Body of pancreas (tissue), 4 donors: ENCODE measurements around the gene GINS1. TPM values are rescaled to one million over a fixed set of nuclear protein-coding genes. Genes with fewer than 3 reads are reported as not detected.
"Not testable (repeated sequence)": the region's sequence is repeated elsewhere in the genome, so short reads cannot be mapped to it uniquely, and the experiment has no call there.

Source experiments
- ATAC-seq: fragments of 150-250 bp; one replicate; pipeline ENCODE4 v1.9.1; 2016
- DNase-seq, 4 donors: peaks; one replicate each; pipeline ENCODE4 v3.0.0-alpha.2; 2019
- H3K27ac ChIP-seq, 4 donors: fragments of 200-600 bp; sonication (generic); 1 replicate in 3 of 4; 2 replicates in 1 of 4; pipeline versions ENCODE4 v1.5.1 to v1.6.1; 2016 to 2019; ENCODE audit warnings: mild to moderate bottlenecking in 1 of 4, mixed read lengths in 1 of 4, moderate library complexity in 1 of 4
- H3K27me3 ChIP-seq, 2 donors: fragments of 200-600 bp; sonication (generic); one replicate each; pipeline ENCODE4 v1.6.0; 2016; ENCODE audit warnings: mild to moderate bottlenecking in 1 of 2
- H3K36me3 ChIP-seq, 2 donors: fragments of 200-600 bp; sonication (generic); replicated peaks in 1 of 2; 2 replicates each; pipeline ENCODE4 v1.5.1; 2016; ENCODE audit warnings: low read depth in 2 of 2; ENCODE audit not compliant: insufficient read depth in 1 of 2
- H3K4me1 ChIP-seq: fragments of 200-600 bp; sonication (generic); one replicate; pipeline ENCODE4 v1.6.0; 2016
- H3K4me3 ChIP-seq, 2 donors: fragments of 200-600 bp; sonication (generic); 1 replicate in 1 of 2; 2 replicates in 1 of 2; pipeline ENCODE4 v1.5.1; 2016 to 2019
- H3K9me3 ChIP-seq, 3 donors: fragments of 200-600 bp; sonication (generic); 1 replicate in 2 of 3; 2 replicates in 1 of 3; pipeline ENCODE4 v1.5.1; 2016
- POLR2A ChIP-seq, 3 donors: fragments of 450-650 bp; IDR thresholded peaks; one replicate each; pipeline ENCODE4 v1.6.1; 2016; ENCODE audit warnings: antibody characterized with exemption in 3 of 3, mild to moderate bottlenecking in 2 of 3
- WGBS, 2 donors: methylation state at CpG; one replicate each; pipeline ENCODE4 v1.1.5; 2017; 5-methylcytosine and 5-hydroxymethylcytosine counted together
- intact Hi-C: fragments of 100-400 bp; cut with DNase I; formaldehyde crosslinking; loops from one replicate; pipeline ENCODE4 v1.15.1; 2023
- total RNA-seq, 2 donors: library from RNA; depleted of rRNA; stranded (reverse); fragments of >200 nt; gene quantifications; one replicate each; pipeline ENCODE4 v1.1.0, GENCODE V29; 2016
- TF ChIP-seq, protein P1 (sequence below), 7 experiments: fragments of 450-650 bp in 4 of 7; fragments of 200-600 bp in 3 of 7; sonication (generic) in 3 of 7; IDR thresholded peaks; one replicate each; pipeline ENCODE4 v1.5.1; 2016 to 2019; ENCODE audit warnings: antibody characterized with exemption in 7 of 7

The GINS1 gene
- total RNA-seq, 2 donors from 2014 or later: 0.78 to 0.99 TPM

DNA sequence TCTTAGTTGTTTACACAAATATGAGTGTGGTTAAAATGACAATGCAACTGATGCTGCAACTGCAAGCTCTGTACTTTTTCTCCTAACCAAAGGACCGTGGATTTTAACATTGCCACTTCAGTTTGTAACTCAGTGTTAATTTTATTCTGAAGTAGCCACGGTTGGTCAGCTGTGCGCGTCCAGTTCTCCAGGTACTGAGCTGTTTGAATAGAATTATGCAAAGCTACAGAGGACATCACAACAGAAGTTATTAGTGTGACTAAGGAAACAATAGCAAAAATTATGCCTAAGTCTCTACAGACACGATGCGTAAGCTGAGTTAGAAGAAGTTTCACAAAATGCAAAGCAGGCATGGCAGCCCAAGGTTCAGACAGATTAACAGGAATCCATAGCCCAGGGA is 12.5 kb upstream of the GINS1 start:
- no peaks in the 10 kb centered on the region for H3K9me3 ChIP-seq
- TF ChIP-seq POLR2A (IDR thresholded peaks at IDR 0.05): no peak
- TF ChIP-seq, protein P1, sequence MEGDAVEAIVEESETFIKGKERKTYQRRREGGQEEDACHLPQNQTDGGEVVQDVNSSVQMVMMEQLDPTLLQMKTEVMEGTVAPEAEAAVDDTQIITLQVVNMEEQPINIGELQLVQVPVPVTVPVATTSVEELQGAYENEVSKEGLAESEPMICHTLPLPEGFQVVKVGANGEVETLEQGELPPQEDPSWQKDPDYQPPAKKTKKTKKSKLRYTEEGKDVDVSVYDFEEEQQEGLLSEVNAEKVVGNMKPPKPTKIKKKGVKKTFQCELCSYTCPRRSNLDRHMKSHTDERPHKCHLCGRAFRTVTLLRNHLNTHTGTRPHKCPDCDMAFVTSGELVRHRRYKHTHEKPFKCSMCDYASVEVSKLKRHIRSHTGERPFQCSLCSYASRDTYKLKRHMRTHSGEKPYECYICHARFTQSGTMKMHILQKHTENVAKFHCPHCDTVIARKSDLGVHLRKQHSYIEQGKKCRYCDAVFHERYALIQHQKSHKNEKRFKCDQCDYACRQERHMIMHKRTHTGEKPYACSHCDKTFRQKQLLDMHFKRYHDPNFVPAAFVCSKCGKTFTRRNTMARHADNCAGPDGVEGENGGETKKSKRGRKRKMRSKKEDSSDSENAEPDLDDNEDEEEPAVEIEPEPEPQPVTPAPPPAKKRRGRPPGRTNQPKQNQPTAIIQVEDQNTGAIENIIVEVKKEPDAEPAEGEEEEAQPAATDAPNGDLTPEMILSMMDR (IDR thresholded peaks at IDR 0.05): no peak
- intact Hi-C loops: no loop called here
- DNase-seq: no peak
- H3K4me3 ChIP-seq: no peak overlapping the region
- H3K36me3 ChIP-seq: no peaks in the 10 kb centered on the region
- no peak for ATAC-seq
- H3K27ac ChIP-seq: no peak overlapping the region
- WGBS, 2 donors: 88 to 89% methylated on average over 6 of the region's 6 CpGs
- H3K27me3 ChIP-seq: no peaks in the 10 kb centered on the region
- peaks cover 23% of the 10 kb centered on the region for H3K4me1 ChIP-seq

DNA sequence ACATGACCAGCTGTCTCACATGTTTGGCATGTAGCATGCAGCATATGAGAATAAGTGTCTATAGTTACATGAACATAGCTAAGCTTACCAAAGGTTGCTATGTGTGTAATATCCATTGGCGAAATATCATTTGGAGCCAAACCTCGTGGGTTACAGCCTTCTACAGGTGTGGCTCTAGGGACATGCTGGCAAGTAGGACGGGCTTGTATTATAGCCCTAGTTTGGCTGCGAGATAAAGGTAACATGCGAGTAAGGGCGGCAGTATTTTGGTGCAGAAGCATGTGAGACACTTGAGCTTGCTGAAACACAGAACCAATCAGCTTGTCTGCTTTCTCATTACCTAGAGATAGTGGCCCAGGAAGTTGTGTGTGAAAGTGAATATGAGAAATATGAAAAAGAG is 10.4 kb upstream of the GINS1 start:
- no peaks in the 10 kb centered on the region for H3K9me3 ChIP-seq
- intact Hi-C loops: no loop called here
- DNase-seq (no peak), ATAC-seq (no peak)
- peaks cover 16% of the 10 kb centered on the region for H3K4me1 ChIP-seq
- WGBS, 2 donors: 78 to 82% methylated on average over 6 of the region's 6 CpGs
- TF ChIP-seq, protein P1 (IDR thresholded peaks at IDR 0.05): no peak
- TF ChIP-seq POLR2A (IDR thresholded peaks at IDR 0.05): no peak
- no peaks in the 10 kb centered on the region for H3K27me3 ChIP-seq
- peak overlapping the region in 1 of 4 donors; percentile 32 for H3K27ac ChIP-seq
- no peak overlapping the region for H3K4me3 ChIP-seq
- no peaks in the 10 kb centered on the region for H3K36me3 ChIP-seq

DNA sequence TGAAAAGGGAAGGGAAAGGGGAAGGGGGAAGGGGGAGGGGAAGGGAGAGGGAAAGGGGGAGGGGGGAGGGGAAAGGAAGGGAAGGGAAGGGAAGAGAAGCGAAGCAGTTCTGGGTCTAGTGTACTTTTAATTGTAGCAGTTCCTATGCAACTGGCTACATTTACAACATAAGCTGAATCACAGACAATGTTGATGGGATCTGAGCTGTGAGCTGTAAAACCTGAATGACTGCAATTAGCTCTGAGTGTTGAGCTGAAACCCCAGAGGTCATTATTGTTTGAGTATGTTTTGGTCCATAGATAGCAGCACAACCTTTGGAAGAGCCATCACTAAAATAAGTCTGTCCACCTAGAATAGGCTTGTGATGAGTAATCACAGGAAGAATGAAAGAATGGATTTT is 9.7 kb upstream of the GINS1 start:
- Histone ChIP-seq H3K4me3 (no peak overlapping the region), H3K27me3 (no peaks in the 10 kb centered on the region), H3K27ac (peak overlapping the region in 3 of 4 donors; percentile 7 to 46 (median 43)), H3K4me1 (peaks cover 16% of the 10 kb centered on the region), H3K36me3 (no peaks in the 10 kb centered on the region), H3K9me3 (peaks cover 0 to 6% (median 0%) of the 10 kb centered on the region in 3 donors)
- intact Hi-C loops: no loop called here
- 36 to 78% methylated on average over 1 of the region's 1 CpG for WGBS, 2 donors
- no peak for TF ChIP-seq POLR2A (IDR thresholded peaks at IDR 0.05)
- TF ChIP-seq, protein P1 (IDR thresholded peaks at IDR 0.05): no peak
- DNase-seq (no peak), ATAC-seq (no peak)

DNA sequence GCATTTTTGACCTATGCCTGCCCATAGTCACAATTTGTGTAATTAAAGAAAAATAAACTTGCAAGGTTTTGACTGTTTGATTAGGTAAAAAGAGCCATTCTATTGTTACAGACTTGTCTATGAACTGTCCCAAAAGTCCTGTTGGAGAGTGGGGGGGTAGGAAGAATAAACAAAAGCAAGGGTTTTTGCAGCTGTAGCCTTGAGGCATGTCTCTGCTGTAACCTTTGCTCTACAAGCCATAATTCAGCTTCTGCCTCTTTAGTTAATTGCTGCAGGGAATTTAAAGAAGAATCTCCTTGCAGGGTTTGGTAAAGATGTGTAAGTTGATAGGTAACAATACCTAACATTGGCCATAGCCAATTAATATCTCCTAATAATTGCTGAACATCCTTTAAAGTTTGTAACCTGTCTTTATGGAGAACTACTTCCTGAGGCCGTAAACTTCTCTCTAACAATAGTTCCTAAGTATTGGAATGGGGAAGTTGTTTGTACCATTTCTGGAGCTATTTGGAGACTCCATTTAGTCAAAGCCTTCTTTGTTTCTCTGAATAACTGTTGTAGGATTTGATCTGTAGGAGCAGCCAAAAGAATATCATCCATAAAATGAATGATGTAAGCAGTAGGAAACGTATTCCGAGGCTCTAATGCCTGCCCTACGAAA is 9.0 kb upstream of the GINS1 start:
- Histone ChIP-seq H3K4me3 (no peak overlapping the region), H3K4me1 (peaks cover 16% of the 10 kb centered on the region), H3K9me3 (peaks cover 0 to 13% (median 0%) of the 10 kb centered on the region in 3 donors), H3K36me3 (no peaks in the 10 kb centered on the region), H3K27ac (peak overlapping the region in 3 of 4 donors; percentile 7 to 46 (median 43)), H3K27me3 (no peaks in the 10 kb centered on the region)
- WGBS, 2 donors: 24 to 27% methylated on average over 4 of the region's 4 CpGs
- intact Hi-C loops: no loop called here
- peak; percentile 42 for ATAC-seq
- DNase-seq: no peak
- TF ChIP-seq, protein P1 (IDR thresholded peaks at IDR 0.05): no peak
- TF ChIP-seq POLR2A (IDR thresholded peaks at IDR 0.05): no peak

DNA sequence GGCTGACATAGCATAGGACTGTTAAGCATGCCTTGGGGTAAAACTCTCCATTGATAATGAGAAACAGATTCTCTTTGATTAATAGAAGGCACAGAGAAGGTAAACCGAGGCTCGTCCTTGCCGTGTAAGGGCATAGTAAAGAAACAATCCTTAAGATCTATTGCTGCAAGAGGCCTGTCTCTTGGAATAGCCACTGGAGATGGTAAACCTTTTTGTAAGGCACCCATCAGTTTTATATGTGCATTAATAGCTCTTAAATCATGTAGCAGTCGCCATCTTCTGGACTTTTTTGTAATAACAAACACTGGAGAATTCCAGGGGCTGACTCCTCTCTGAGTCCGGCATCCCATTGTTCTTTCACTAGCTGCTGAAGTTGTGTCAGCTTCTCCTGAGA is 8.4 kb upstream of the GINS1 start:
- Histone ChIP-seq H3K9me3 (peaks cover 0 to 15% (median 0%) of the 10 kb centered on the region in 3 donors), H3K4me3 (no peak overlapping the region), H3K4me1 (peaks cover 16% of the 10 kb centered on the region), H3K36me3 (no peaks in the 10 kb centered on the region), H3K27ac (peak overlapping the region in 2 of 4 donors; percentile 43 to 46), H3K27me3 (no peaks in the 10 kb centered on the region)
- 7 to 10% methylated on average over 5 of the region's 5 CpGs for WGBS, 2 donors
- no peak for TF ChIP-seq POLR2A (IDR thresholded peaks at IDR 0.05)
- TF ChIP-seq, protein P1 (IDR thresholded peaks at IDR 0.05): peak in 6 of 7 experiments; percentile 46 to 83 (median 73)
- ATAC-seq (peak; percentile 80), DNase-seq (peak; percentile 41 to 69 (median 58))
- intact Hi-C loops: no loop called here

DNA sequence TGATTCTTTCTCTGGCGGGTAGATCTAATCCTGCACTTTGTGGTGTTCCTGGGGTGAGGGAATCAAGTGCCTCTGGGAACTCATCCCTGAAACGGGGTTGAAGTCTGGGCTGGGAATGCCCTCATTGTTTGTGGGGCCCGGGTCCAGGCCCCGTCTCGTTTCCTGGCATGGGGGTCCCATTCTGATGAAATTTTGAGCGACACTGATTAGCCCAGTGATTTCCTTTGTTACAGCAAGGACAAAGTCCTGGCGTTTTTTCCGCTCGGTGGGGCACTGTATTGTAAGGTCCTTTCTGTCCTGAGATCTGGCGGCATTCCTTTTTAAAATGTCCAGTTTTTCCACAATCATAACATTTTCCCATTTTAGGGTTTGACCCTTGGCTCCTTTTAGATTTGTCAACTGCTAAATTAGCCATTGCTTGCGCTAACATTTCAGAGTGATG is 7.2 kb upstream of the GINS1 start:
- intact Hi-C loops, H3K27me3 ChIP-seq, H3K27ac ChIP-seq, ATAC-seq, DNase-seq, H3K4me3 ChIP-seq, H3K36me3 ChIP-seq: not testable (repeated sequence)
- 65 to 66% methylated on average over 11 of the region's 11 CpGs for WGBS, 2 donors
- peaks cover 0 to 15% (median 0%) of the 10 kb centered on the region in 3 donors for H3K9me3 ChIP-seq
- H3K4me1 ChIP-seq: peaks cover 16% of the 10 kb centered on the region
